Subcutaneous adipose tissue (tissue), 4 donors: ENCODE measurements around the gene PRKAG2. TPM values are rescaled to one million over a fixed set of nuclear protein-coding genes. Genes with fewer than 3 reads are reported as not detected.

Experiments
- total RNA-seq, 4 donors: library from RNA; depleted of rRNA; stranded (reverse); fragments of >200 nt; gene quantifications; one replicate each; pipeline ENCODE4 v1.1.0, GENCODE V29; 2016
- TF ChIP-seq, protein P1 (sequence below): fragments of 450-650 bp; IDR thresholded peaks from one replicate; pipeline ENCODE4 v1.5.1; 2016; ENCODE audit warnings: low read depth, mild to moderate bottlenecking, control low read depth, antibody characterized with exemption, moderate library complexity

PRKAG2 gene
- total RNA-seq, 4 donors from 2014 or later: 47.1 to 77.6 (median 67.6) TPM

DNA sequence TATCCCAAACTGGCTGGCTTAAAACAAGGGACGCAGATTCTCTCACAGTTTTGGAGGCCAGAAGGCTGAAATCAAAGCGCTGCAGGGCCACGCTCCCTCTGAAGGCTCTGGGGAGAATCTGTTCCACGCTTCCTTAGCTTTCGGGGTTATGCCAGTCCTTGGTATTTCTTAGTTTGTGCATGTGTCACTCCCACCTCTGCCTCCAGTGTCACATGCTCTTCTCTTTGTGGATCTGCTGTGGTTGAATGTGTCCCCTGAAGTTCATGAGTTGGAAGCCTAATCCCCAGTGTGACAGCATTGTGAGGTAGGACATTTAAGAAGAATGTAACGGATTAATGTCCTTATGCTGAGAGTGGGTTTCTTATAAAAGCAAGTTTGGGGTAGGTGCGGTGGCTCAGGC is 327.8 kb downstream of the PRKAG2 start:
- TF ChIP-seq, protein P1, sequence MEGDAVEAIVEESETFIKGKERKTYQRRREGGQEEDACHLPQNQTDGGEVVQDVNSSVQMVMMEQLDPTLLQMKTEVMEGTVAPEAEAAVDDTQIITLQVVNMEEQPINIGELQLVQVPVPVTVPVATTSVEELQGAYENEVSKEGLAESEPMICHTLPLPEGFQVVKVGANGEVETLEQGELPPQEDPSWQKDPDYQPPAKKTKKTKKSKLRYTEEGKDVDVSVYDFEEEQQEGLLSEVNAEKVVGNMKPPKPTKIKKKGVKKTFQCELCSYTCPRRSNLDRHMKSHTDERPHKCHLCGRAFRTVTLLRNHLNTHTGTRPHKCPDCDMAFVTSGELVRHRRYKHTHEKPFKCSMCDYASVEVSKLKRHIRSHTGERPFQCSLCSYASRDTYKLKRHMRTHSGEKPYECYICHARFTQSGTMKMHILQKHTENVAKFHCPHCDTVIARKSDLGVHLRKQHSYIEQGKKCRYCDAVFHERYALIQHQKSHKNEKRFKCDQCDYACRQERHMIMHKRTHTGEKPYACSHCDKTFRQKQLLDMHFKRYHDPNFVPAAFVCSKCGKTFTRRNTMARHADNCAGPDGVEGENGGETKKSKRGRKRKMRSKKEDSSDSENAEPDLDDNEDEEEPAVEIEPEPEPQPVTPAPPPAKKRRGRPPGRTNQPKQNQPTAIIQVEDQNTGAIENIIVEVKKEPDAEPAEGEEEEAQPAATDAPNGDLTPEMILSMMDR: no peak

DNA sequence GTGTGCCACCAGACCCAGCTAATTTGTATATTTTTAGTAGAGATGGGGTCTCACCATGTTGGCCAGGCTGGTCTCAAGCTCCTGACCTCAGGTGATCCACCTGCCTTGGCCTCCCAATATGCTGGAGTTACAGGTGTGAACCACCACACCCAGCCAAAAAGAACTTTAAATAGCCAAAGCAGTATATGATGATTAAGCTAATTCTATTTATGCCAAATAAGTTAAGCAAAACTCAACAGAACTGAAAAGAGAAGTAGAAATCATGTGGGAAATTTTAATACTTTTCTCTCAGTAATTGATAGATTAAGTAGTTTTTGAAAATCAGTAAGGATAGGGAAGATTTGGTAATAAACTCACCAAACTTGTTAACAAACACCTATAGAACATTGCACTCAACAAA is 332.7 kb downstream of the PRKAG2 start:
- TF ChIP-seq, protein P1: no peak

DNA sequence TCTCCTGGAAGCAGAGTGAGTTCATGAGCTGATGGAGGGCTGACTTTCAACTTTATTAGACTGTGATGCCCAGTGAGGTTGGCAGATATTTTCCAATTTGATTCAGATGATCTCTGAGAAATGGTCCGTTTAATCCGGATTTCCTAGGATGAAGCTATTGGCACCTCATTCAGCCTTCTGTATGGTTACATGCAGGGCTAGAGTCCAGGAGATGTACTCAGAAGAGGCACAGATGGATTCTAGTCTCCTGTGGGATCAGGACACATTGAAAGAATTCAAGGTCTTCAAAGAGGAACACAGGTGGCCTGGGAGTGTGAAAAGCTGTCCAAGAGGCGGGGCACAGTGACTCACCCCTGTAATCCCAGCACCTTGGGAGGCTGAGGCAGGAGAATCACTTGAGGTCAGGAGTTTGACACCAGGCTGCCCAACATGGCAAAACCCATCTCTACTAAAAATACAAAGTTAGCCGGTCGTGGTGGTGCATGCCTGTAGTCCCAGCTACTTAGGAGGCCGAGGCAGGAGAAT is 334.2 kb downstream of the PRKAG2 start:
- TF ChIP-seq, protein P1: no peak

DNA sequence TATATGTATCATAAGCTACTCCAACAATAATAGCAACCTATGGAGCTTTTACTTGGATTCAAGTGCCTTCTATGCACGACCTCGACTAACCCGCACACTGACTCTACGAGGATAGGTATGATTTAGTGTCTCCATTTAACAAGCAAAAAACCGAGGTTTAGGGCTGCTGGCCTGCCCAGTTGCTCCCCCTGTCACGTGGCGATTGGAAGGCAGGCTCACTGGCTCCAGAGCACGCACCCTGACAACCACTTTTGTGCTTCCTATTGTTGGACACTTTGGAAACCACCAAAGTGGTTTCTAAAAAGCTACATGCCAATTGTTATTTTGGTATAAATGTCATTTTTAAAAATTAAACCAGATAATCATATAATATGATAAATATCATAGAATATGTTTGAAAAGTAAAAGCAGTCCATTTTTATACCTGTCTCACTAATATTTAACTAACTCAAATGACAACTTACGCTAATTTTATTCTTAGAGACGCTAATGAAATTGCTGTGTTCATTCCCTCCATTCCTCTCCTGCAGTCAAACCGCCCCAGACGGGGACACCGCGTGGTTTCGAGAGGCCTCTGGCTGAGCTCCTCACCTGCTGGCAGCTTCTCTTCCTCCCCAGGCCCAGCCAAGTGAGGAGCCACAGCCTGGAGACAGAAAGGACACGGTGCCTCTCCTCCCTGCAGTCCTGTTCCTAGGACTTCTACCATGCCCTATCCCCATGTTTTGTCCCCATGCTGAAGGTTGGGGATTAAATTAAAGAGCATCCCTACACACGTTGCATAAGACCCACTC is 335.0 kb downstream of the PRKAG2 start:
- TF ChIP-seq, protein P1: no peak

DNA sequence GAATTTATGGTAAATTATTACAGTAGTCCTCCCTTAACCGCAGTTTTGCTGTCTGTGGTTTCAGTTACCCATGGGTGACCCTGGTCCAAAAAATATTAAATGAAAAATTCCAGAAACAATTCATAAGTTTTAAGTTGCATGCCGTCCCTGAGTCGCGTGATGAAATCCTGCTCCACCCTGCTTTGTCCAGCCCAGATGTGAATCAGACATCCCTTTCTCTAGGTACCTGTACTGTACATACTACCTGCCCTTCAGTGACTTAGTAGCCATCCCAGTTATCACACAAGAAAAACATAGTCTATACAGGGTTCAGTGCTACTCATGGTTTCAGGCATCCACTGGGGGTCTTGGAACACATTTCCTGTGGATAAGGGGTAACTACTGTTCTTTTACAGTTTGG is 336.8 kb downstream of the PRKAG2 start:
- TF ChIP-seq, protein P1: no peak

DNA sequence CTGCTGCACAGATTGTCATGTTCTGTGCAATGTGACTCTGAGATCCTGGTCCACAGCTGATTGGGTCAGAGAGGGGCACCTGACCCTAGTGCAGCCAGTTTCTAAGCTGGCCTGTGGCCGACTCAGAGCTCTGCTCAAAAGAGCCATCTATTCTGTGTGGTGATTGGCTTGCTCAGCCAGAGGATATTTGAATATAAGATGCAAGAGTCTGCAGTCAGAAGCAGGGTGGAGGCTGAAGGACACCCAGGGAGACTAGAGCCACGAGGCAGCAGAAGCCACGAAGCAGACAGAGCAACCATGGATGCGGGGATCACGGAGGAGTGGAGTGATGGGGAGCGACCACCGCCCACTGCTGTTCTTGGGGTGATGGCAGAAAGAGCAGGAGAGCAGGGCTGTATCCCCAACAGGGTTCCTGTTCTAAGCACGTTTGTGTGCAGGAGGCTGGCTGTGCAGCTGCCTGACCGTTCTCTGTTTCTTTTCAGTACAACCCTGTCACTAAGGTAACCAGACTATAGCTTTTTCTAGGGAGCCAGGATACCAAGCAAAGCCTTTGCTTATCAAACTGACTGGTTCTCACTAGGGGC is 337.7 kb downstream of the PRKAG2 start:
- TF ChIP-seq, protein P1: no peak

DNA sequence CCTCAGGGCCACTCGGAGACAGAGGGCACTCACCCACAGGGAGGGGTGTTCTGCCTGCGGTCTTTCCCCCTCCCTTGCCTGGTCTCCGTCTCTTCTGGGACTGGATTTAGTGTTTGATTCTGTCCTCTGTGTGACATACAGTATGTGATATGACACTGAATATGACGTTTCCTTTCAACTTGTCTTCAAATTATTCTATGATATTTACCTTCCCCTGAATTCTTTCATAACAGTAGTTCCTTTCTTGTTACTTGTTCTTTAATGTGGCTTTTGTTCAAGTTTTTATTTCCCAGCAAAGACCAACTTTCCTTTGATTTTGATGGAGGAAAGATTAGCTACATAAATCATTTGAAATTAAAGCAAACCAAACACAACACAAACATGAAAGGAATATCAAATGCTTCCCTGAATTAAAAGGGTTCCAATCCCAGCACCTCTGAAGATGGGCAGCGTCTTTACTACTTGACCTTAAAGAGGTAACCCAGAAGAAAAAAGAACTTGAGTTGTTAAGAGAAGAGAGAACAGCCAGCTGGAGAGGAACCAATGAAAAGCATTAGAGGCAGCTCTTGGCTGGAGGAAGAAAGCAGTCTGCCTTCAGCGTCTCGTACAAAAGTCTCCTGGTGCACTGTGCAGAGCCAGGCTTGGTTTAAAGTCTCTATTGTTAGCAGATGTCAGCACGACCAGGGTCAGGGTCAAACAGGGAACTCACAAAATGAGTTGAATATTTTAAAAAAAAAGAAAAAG is 338.9 kb downstream of the PRKAG2 start:
- TF ChIP-seq, protein P1: no peak
